ENCODE data around the gene OTOS. TPM values are rescaled to one million over a fixed set of nuclear protein-coding genes. Genes with fewer than 3 reads are reported as not detected.

Gene OTOS
- total and polyA plus RNA-seq, 7 donors, result 0.20 TPM; not detected in 6

DNA sequence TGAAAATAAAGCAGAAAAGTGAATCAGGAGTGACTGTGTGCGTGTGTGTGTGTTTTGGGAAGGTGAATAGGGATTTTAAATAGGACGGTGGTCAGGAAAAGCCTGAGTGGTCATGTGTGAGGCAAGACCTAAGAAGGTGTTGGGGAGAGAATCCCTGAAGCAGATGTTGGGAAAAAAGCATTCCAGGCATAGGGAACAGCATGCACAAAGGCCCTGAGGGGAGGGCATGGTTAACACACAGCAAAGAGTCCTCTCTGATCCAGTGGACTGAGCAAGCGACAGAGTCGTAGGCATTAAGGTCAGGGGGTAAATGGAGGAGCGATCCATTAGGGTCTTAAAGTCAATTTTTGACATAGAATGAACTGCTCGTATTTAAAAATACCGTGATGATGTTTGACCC lies 34.0 kb upstream of the OTOS start:
- H3K4me3 ChIP-seq, result no peak overlapping the region
- no peaks in the 10 kb centered on the region for H3K4me1 ChIP-seq
- WGBS, 3 donors, result 67 to 71% (median 71%) methylated on average over 7 of the region's 7 CpGs
- H3K27me3 ChIP-seq (ENCODE audit: insufficient read depth in 3 of 3, low read length in 2 of 3), result no peaks in the 10 kb centered on the region
- H3K9me3 ChIP-seq, result no peaks in the 10 kb centered on the region
- no peak for ATAC-seq
- no peak for TF ChIP-seq CTCF (IDR thresholded peaks at IDR 0.05)
- H3K36me3 ChIP-seq (ENCODE audit: insufficient read depth in 1 of 2, low read depth in 1 of 2), result no peaks in the 10 kb centered on the region
- no peak for DNase-seq
- H3K27ac ChIP-seq, result no peak overlapping the region
- intact Hi-C loops (cut with DNase I), result no loop called here

DNA sequence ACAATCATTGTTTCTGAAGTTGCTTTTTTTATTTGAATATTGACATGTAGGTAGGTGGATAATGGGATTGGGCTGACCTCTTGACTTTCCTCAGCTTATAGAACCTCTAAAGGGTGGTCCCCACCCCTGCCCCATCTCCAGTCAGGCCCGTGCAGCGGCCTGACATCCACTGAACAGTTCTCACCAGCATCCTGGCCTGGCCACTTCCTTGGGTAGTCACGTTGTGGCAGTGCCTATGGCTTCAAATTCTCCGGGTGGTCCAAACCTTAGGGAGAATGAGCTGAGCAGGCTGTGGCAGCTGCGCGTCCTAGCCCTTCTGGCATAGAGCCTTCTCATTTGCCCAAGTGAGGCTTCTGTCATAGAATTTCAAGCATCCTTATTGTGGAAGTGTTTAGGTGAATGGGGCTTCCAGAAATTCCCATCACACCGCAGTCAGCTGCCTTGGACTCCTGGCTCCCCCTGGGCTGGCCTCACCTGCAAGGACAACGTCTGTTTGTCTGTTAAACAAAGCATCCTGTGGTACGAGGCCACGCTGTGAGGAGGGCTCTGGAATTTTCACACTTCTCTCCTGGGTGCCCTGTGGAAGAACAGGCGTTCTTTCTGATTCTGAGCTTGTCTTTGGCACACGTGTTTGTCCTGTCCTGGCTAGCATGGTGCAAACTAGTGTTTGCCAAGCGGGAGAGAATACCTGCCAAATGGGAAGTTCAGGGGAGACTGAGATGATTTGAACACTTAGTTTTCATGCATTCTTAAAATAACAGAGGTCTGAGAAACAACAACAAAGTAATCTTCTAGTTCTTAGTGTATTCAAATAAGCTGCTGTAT lies 31.8 kb upstream of the OTOS start:
- Histone ChIP-seq H3K27ac (no peak overlapping the region), H3K36me3 (ENCODE audit: insufficient read depth in 1 of 2, low read depth in 1 of 2) (no peaks in the 10 kb centered on the region), H3K4me3 (no peak overlapping the region), H3K4me1 (no peaks in the 10 kb centered on the region), H3K27me3 (ENCODE audit: insufficient read depth in 3 of 3, low read length in 2 of 3) (no peaks in the 10 kb centered on the region), H3K9me3 (no peaks in the 10 kb centered on the region)
- DNase-seq (no peak), ATAC-seq (no peak)
- intact Hi-C loops (cut with DNase I), result no loop called here
- TF ChIP-seq CTCF (IDR thresholded peaks at IDR 0.05), result no peak
- WGBS, 3 donors, result 54 to 63% (median 57%) methylated on average over 13 of the region's 13 CpGs

DNA sequence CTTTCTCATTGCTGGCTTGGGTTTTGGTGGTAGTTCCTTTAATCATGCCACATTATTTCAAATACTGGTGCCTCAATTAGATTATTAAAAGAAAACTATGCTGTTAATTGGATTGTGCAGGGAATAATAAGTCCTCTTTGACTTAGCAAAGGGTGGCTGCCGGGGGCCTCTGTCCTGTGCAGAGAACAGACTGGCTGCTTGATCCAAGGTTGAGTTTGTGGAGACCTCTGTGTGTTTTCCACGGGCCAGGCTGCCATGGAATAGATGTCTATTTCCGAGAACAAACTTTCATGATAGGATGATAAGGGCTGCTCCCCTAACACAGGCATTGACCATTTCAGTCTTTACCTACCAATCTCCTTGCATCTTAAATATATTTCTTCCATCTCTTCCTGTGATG lies 30.4 kb upstream of the OTOS start:
- WGBS, 3 donors, result 81 to 87% (median 86%) methylated on average over 3 of the region's 3 CpGs
- Histone ChIP-seq H3K27ac (no peak overlapping the region), H3K27me3 (ENCODE audit: insufficient read depth in 3 of 3, low read length in 2 of 3) (peaks cover 0 to 4% (median 0%) of the 10 kb centered on the region in 3 donors), H3K4me1 (no peaks in the 10 kb centered on the region), H3K4me3 (no peak overlapping the region), H3K36me3 (ENCODE audit: insufficient read depth in 1 of 2, low read depth in 1 of 2) (no peaks in the 10 kb centered on the region), H3K9me3 (no peaks in the 10 kb centered on the region)
- no peak for ATAC-seq
- no peak for DNase-seq
- no peak for TF ChIP-seq CTCF (IDR thresholded peaks at IDR 0.05)
- intact Hi-C loops (cut with DNase I), result no loop called here

GRCh38 chr2:240170354-240170735 lies 29.9 kb upstream of the OTOS start:
- Histone ChIP-seq H3K27me3 (ENCODE audit: insufficient read depth in 3 of 3, low read length in 2 of 3) (peaks cover 0 to 4% (median 0%) of the 10 kb centered on the region in 3 donors), H3K4me1 (no peaks in the 10 kb centered on the region), H3K36me3 (ENCODE audit: insufficient read depth in 1 of 2, low read depth in 1 of 2) (no peaks in the 10 kb centered on the region), H3K9me3 (no peaks in the 10 kb centered on the region), H3K27ac (no peak overlapping the region), H3K4me3 (no peak overlapping the region)
- TF ChIP-seq CTCF (IDR thresholded peaks at IDR 0.05), result no peak
- DNase-seq (no peak), ATAC-seq (no peak)
- intact Hi-C loops (cut with DNase I), result no loop called here
- WGBS, 3 donors, result 49 to 61% (median 55%) methylated on average over 6 of the region's 6 CpGs

Data from psoas muscle (tissue), 8 donors.